HG03064 (cell line): ENCODE results near the gene GPR62.
"Not testable (repeated sequence)": the region's sequence is repeated elsewhere in the genome, so short reads cannot be mapped to it uniquely, and the experiment has no call there.

ENCODE experiments used
- ATAC-seq: cut with Tn5 transposase; IDR thresholded peaks from one replicate; pipeline ENCODE4 v1.9.1; 2021; ENCODE audit warnings: low read depth; ENCODE audit not compliant: unreplicated experiment

Gene GPR62

DNA sequence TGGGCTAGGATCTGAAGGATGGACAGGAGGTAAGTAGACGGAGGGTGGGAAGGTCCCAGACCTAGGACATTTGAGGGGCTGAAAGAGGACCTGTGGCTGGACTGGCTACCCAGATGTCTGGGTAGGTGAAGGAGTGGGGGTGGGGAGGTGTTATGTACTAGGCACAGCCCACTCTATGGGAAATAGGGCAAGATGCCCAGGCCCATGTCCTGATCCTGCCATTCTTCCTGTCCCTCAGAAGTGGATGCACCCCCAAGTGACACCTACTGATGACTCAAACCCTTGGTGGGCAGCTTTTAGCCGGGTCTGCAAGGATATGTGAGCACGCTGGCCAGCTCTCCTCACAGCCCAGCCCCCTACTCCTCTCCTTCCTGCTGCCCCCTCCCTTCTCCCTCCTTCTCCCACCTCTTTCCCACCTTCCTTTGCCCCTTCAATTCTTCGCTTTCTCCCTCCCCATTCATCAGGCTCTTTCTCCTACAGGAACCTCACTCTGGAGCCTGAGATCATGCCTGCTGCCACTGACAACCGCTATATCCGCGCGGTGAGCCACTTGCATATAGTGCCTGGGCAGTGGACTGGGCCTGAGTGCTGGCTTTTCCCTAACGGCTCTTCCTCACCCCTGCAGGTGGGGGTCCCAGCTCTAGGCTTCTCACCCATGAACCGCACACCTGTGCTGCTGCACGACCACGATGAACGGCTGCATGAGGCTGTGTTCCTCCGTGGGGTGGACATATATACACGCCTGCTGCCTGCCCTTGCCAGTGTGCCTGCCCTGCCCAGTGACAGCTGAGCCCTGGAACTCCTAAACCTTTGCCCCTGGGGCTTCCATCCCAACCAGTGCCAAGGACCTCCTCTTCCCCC lies 33.3 kb downstream of the GPR62 start:
- no peak for ATAC-seq

DNA sequence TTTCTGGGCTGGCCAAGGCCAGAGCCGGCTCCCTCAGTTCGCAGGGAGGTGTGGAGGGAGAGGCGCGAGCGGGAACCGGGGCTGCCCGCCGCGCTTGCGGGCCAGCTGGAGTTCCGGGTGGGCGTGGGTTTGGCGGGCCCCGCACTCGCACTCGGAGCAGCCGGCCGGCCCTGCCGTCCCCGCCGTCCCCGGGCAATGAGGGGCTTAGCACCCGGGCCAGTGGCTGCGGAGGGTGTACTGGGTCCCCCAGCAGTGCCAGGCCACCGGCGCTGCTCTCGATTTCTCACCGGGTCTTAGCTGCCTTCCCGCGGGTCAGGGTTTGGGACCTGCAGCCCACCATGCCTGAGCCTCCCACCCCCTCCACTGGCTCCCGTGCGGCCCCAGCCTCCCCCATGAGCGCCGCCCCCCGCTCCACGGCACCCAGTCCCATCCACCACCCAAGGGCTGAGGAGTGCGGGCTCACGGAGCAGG lies 35.4 kb downstream of the GPR62 start:
- ATAC-seq = not testable (repeated sequence)

DNA sequence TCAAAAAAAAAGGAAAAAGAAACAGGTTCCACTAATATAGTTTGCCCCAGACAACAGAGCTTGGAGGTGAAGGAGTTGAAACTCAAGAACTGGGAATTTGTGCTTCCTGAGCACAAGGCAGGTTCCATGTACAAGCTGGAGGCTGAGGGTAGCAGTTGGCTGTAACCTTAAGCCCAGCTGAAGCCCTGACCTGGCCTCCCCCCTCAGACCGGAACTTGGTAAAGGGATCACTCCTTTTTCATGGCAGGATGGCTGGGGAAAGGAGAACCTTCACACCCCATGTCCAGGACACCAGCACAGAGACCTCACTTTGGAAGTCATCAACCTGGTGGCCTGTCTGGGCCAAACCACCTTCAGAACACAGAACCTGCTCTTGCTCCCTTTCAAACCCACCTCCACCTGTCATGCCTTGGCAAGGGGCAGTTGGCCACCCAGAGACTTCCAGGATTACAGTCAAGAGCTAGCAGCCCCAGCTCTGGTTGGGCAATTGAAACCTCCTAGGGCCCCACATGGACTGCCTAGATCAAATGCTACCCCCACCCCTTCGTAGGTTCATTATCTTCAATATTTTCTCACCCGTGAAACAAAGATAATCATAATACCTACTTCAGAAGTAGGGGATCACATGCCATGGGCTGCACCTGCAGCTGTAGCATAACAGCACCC lies 37.0 kb downstream of the GPR62 start:
- no peak for ATAC-seq

DNA sequence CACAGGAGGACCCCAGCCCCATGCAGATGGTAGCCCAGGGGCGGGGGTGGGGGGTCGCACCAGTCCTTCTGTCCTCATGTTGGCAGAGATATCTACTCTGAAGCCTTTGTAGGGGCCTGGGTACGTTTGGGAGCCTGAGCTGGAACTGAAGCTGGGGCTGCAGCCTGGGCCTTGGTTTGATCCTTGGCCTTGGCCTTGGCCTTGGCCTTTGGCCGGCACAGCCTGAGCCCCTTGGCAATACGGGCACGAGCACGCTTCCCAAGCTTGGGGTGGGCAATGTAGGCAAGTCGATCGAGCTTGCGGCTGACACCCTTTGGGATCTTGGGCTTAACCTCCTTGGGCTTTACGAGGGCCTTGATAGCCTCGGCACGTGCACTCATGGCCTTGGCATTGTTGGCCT lies 38.5 kb downstream of the GPR62 start:
- ATAC-seq = not testable (repeated sequence)

GRCh38 chr3:51994530-51994929 lies 39.3 kb downstream of the GPR62 start:
- ATAC-seq = no peak

DNA sequence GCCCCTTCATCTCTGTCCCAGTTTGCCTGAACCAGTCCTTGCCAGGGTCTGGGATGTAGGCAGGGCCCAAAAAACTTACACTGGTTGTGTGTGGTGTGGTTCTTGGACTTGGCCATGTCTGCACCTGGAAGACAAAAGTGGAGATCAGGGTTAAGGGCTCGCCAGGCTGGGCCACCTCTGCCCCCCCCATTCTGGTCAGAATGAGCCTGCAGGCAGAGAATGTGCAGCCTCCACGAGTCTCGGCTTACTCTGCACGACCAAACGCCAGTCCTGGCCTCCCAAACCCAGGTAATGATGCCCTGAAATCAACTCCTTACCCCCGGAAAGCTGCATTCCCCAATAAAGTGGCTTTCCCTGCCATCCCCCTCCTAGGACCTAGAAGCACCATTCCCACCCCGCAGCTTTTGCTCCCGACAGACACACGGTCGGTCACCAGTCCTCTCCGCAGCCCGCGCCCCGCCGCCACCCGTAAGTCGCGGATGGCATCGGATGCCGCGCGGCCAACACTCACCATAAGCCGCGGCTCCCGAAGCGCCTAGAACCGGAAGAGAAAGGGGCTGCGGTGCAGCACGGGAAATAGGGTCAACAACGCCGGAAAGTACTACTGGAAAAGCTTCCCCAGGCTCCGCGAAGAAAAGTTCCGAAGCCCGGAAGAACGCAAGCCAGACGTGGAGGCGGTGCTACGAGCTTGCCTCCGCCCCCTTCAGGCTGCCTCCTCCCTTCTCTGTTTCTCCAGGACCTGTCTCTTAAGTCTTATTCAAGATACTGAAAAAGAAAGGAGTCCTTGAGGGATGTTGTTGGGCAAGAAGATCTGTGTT lies 40.4 kb downstream of the GPR62 start, which contains the start of gene RPL29:
RPL29 (minus strand) TSS at position 550 of the 818 bp plus-strand sequence; CDS start at position 116, 434 bp downstream.
- peak; percentile 88 for ATAC-seq

- no peak for ATAC-seq
Observed at GRCh38 chr3:51997172-51997571, 42.0 kb downstream of the GPR62 start.

- ATAC-seq = no peak
Observed at GRCh38 chr3:51997935-51998596, 42.9 kb downstream of the GPR62 start.

DNA sequence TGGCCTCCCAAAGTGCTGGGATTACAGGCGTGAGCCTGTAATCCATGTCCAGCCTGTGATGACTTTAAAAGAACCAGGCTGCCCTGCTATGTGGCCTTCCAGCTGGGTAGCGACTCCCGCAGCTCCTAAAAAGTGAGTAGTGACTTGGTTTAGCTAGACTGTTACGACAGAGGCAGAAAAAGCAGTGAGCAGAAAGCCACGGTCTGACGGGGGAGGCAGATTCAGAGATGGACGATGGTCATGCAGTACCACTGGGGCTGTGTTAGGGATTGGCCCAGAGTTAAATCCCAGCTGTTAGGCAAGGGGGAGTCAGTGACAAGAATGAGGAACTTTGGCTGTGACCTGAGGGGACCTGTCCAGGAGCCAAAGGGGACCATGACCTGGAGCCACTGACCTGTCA lies 43.6 kb downstream of the GPR62 start:
- ATAC-seq = no peak

GRCh38 chr3:51999846-52000245 lies 44.7 kb downstream of the GPR62 start:
- no peak for ATAC-seq

DNA sequence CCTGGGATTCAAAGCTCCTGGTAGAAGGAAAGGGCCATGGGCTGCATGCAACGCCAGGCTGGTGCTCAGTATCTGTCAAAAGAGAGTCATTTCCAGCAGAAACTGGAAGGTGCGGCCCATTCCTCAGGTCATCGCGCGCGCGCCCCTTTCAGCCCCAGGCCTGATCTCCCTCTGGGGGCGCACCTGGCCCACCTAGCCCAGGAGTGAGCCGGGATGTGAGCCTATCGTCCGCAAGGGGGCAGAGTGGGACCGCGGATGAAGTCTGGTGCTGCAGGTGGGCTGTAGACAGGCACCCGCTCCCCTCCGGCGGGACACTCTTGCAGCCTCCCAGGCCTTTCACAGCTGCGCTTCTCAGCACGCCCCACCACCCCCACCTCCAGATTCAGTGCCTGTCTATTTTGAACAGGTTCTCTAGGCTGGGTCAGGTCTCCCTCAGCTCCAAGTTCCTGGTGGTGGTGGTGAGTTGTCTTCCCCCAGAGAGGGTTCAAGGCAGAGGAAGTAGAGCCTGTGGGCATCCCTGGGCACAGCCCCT lies 46.3 kb downstream of the GPR62 start:
- no peak for ATAC-seq

DNA sequence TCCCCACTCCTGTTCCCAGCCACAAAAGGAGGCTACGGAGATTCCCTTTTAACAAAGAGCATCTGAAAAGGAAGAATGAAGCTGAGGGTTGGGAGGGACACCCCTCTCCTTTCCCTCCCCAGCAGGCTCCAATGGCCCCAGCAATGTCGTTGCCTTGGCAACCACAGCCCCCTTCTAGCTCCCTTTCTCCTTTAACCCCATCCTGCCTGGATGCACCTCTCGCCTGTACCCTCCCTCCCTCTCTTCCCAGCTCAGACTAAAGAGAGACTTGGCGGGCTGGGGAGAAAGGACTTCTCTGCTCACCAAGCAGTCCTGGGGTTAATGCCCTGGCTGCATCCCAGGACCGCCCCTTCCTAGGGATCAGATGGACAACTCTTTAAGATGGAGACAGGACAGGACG lies 47.6 kb downstream of the GPR62 start:
- ATAC-seq = no peak

DNA sequence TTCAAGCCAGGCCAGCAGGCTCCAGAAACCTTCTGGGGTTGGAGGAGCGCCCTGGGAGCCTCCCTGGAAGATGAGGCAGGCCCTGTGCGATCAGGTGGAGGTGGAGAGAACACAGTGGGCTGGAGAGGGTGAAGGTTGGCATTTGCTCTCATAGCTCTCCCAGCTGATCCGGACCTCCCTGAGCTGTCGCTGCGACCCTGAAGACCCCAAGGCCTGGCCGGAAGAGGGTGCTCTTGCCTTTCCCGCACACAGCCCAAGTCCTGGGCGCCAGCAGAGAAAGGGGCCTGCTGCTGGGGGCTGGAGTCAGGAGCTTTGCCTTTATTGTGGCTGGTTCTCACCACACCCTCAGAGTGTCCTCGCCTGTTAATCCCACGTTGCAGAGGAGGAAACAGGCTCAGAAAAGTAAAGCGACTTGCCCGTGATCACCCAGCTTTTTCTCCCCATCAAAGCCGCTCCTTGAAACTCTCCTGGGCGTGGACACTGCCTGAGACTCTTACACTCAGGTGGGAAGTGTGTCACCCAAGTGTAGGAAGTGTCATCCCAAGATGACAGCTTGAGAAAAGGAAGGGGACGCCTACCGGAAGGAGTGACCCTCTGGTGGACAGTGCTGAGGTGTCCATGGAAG lies 49.1 kb downstream of the GPR62 start:
- ATAC-seq = no peak

DNA sequence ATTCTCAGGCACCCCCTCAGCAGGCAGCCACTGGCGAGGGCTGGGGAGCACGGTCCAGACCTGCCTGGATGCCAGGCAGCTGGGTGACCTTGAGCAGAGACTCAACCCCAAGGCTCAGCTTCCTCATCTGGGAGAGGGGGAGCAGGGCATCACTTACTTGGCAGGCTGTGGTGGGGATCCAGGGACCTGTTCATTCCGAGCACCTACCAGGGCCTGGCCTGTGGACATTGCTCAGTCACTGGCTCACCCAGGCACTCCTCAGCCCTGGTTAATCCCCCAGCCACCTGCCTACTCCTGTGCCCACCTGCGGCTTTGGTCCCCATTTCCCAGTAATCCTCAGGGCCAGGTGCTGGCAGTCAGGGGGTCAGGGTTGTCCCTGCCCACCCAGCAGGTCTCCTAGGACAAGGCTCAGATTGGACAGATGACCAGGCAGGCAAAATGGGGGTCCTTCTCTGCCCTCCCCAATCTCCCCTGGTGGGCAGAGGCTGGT lies 49.8 kb downstream of the GPR62 start:
- ATAC-seq = no peak

- ATAC-seq = no peak
Observed at GRCh38 chr3:52005571-52005986, 50.4 kb downstream of the GPR62 start.

- no peak for ATAC-seq
Observed at GRCh38 chr3:52006017-52006819, 51.0 kb downstream of the GPR62 start.

DNA sequence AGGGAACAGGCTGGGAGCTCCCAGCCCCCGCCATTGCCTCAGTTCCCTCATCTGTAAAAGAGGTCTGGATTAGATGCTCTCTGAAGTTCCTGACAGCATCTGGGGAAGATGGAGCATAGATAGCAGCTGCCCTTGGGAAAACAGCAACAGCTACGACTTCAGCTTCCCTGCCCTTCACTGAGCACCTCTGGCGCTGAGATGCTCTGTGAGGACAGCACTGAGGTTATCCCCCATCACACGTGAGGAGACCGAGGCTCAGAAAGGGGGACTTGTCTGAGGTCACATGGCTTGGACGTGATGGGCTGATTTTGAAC lies 51.6 kb downstream of the GPR62 start:
- ATAC-seq = no peak
